GM12878 (cell line): Measurements from ENCODE around the gene PSMG3. TPM values are rescaled to one million over a fixed set of nuclear protein-coding genes. Genes with fewer than 3 reads are reported as not detected.
A peak's percentile ranks its signal among the peaks of the same experiment; 100 is the strongest.

Experiments used
- BACH1 ChIP-seq: fragments of 450-650 bp; IDR thresholded peaks from 2 replicates; pipeline ENCODE4 v1.6.1; 2017; ENCODE audit warnings: mild to moderate bottlenecking, borderline replicate concordance
- CBX5 ChIP-seq: sonication (generic); IDR thresholded peaks from 2 replicates; pipeline ENCODE4 v1.6.1; 2016; ENCODE audit warnings: low read depth, moderate library complexity, mild to moderate bottlenecking, inconsistent platforms
- CHD2 ChIP-seq: IDR thresholded peaks from 2 replicates; pipeline ENCODE4 v1.6.1; 2011; ENCODE audit warnings: low read depth, low read length, improper control_type of control experiment, borderline replicate concordance
- CREB1 ChIP-seq: IDR thresholded peaks from 2 replicates; pipeline ENCODE4 v1.6.1; 2012; ENCODE audit warnings: low read depth, mild to moderate bottlenecking, inconsistent platforms
- CREM ChIP-seq: IDR thresholded peaks from 2 replicates; pipeline ENCODE4 v1.6.1; 2014; ENCODE audit warnings: antibody characterized with exemption, low read depth
- CTCF ChIP-seq, 3 experiments: IDR thresholded peaks in 2 of 3; conservative IDR thresholded peaks in 1 of 3; 2 replicates each; pipeline ENCODE4 v1.5.1; 2011; ENCODE audit warnings: low read depth in 3 of 3, low read length in 3 of 3, mild to moderate bottlenecking in 3 of 3, control low read depth in 2 of 3, moderate library complexity in 2 of 3, inconsistent platforms in 1 of 3, mixed read lengths in 1 of 3; ENCODE audit not compliant: control insufficient read depth in 2 of 3, insufficient read depth in 1 of 3; ENCODE audit errors: extremely low read depth in 1 of 3
- FOXK2 ChIP-seq: fragments of 450-650 bp; IDR thresholded peaks from 2 replicates; pipeline ENCODE4 v1.6.1; 2017; ENCODE audit warnings: mild to moderate bottlenecking, moderate library complexity
- FOXM1 ChIP-seq: IDR thresholded peaks from 2 replicates; pipeline ENCODE4 v1.6.1; 2012; ENCODE audit warnings: low read depth, mild to moderate bottlenecking, inconsistent platforms, low read length, moderate library complexity
- GATAD2B ChIP-seq: fragments of 450-650 bp; conservative IDR thresholded peaks from 2 replicates; pipeline ENCODE4 v1.6.1; 2017; ENCODE audit warnings: low read depth, mild to moderate bottlenecking, moderate library complexity
- HCFC1 ChIP-seq: fragments of 150-350 bp; IDR thresholded peaks from 2 replicates; pipeline ENCODE4 v1.6.1; 2014; ENCODE audit warnings: low read length
- HDAC6 ChIP-seq: fragments of 200-600 bp; sonication (generic); IDR thresholded peaks from one replicate; pipeline ENCODE4 v1.8.0; 2017; ENCODE audit warnings: antibody characterized with exemption; ENCODE audit not compliant: unreplicated experiment
- IRF4 ChIP-seq: IDR thresholded peaks from 2 replicates; pipeline ENCODE4 v1.6.1; 2011; ENCODE audit warnings: low read depth, low read length
- JUND ChIP-seq: IDR thresholded peaks from 2 replicates; pipeline ENCODE4 v1.6.1; 2012; ENCODE audit warnings: low read depth, mild to moderate bottlenecking, low read length, improper control_type of control experiment, moderate library complexity
- KLF5 ChIP-seq: fragments of 450-650 bp; IDR thresholded peaks from 2 replicates; pipeline ENCODE4 v1.6.1; 2014; ENCODE audit warnings: mild to moderate bottlenecking; ENCODE audit not compliant: partially characterized antibody
- MXI1 ChIP-seq: fragments of 150-350 bp; IDR thresholded peaks from 2 replicates; pipeline ENCODE4 v1.6.1; 2011; ENCODE audit warnings: low read depth, mild to moderate bottlenecking, inconsistent platforms, low read length, improper control_type of control experiment
- MYC ChIP-seq: IDR thresholded peaks from 2 replicates; pipeline ENCODE4 v1.6.1; 2011; ENCODE audit warnings: mild to moderate bottlenecking, low read length, moderate library complexity, inconsistent platforms; ENCODE audit not compliant: insufficient read depth, insufficient replicate concordance, insufficient read length, severe bottlenecking
- RELB ChIP-seq: fragments of 450-650 bp; IDR thresholded peaks from 2 replicates; pipeline ENCODE4 v1.6.1; 2017; ENCODE audit warnings: low read depth, mild to moderate bottlenecking, moderate library complexity
- REST ChIP-seq: IDR thresholded peaks from 2 replicates; pipeline ENCODE4 v1.6.1; 2012; ENCODE audit warnings: mild to moderate bottlenecking, low read depth, low read length
- RFX5 ChIP-seq: IDR thresholded peaks from 2 replicates; pipeline ENCODE4 v1.6.1; 2011; ENCODE audit warnings: low read depth, low read length, improper control_type of control experiment
- SP1 ChIP-seq: IDR thresholded peaks from one replicate; pipeline ENCODE4 v1.6.1; 2011; ENCODE audit warnings: low read depth, low read length
- SREBF1 ChIP-seq: IDR thresholded peaks from 2 replicates; pipeline ENCODE4 v1.6.1; 2012; ENCODE audit warnings: mild to moderate bottlenecking, low read length
- SRF ChIP-seq, 2 experiments: IDR thresholded peaks; 2 replicates each; pipeline ENCODE4 v1.6.1; 2011; ENCODE audit warnings: low read depth in 2 of 2, low read length in 2 of 2, mild to moderate bottlenecking in 1 of 2, moderate library complexity in 1 of 2
- SUZ12 ChIP-seq: fragments of 200-600 bp; sonication (generic); IDR thresholded peaks from one replicate; pipeline ENCODE4 v1.6.1; 2018; ENCODE audit warnings: antibody characterized with exemption, mild to moderate bottlenecking; ENCODE audit not compliant: unreplicated experiment
- TBL1XR1 ChIP-seq: IDR thresholded peaks from 2 replicates; pipeline ENCODE4 v1.6.1; 2012; ENCODE audit warnings: low read depth, low read length, improper control_type of control experiment
- polyA plus RNA-seq, 11 experiments: library from polyadenylated mRNA; depleted of rRNA in 4 of 11; unstranded in 6 of 11; stranded (reverse) in 5 of 11; fragments of >200 nt; fragmentation: Nextera tagmentation in 4 of 11; fragmentation: Illumina TruSeq in 1 of 11; extraction: Ambion mirVana in 4 of 11; extraction: Trizol in 1 of 11; gene quantifications; 1 replicate in 1 of 11; 2 replicates in 10 of 11; pipeline versions ENCODE4 v1.2.1 to v1.2.3, GENCODE V29; 2011 to 2016; ENCODE audit warnings: inconsistent platforms in 2 of 11, missing spikeins in 2 of 11, low read depth in 1 of 11
- total RNA-seq, 4 experiments: library from RNA; depleted of rRNA in 3 of 4; stranded (reverse); fragments of >200 nt in 3 of 4; fragmentation: Illumina TruSeq in 1 of 4; extraction: Trizol in 1 of 4; gene quantifications; 2 replicates each; pipeline versions ENCODE4 v1.2.1 to v1.2.3, GENCODE V29; 2013 to 2021

PSMG3 gene
- total and polyA plus RNA-seq, 10 of the 15 experiments (the other 5 are each of a cell fraction or from before 2014, with no cell fraction given) = 23.9 to 115 (median 60.6) TPM

GRCh38 chr7:1569833-1570632 lies at the start of gene PSMG3 (continued):
- TF ChIP-seq REST (0 out of 2 replicates have a peak, but pooled peaks have one; percentile 6), TBL1XR1 (no peak), CHD2 (peak; percentile 23; the same call in 1 of the 2 replicates), IRF4 (no peak), CTCF (IDR thresholded peaks at IDR 0.05 in 2 of 3, conservative IDR thresholded peaks at IDR 0.05 in 1 of 3; ENCODE audit: control insufficient read depth in 2 of 3, extremely low read depth in 1 of 3, insufficient read depth in 1 of 3, low read depth in 3 of 3, low read length in 3 of 3) (peak; percentile 11 to 35 (median 27); a peak in 4 of 6 replicates), HDAC6 (no peak), SUZ12 (no peak), BACH1 (peak; percentile 66; the same call in 1 of the 2 replicates), JUND (no peak), FOXM1 (no peak), HCFC1 (peak; percentile 83), CREB1 (peak; percentile 66), GATAD2B (peak; percentile 96; the same call in 1 of the 2 replicates), KLF5 (peak; percentile 89), RFX5 (no peak), MXI1 (no peak; the same call in 1 of the 2 replicates), CREM (peak; percentile 67), FOXK2 (no peak), MYC (no peak), CBX5 (peak; percentile 90; the same call in 1 of the 2 replicates), SRF (IDR thresholded peaks at IDR 0.05; ENCODE audit: low read depth in 2 of 2, low read length in 2 of 2) (peak; percentile 24 to 89; a peak in 2 of 4 replicates), SP1 (peak; percentile 57), SREBF1 (peak; percentile 33; the same call in 1 of the 2 replicates), RELB (peak; percentile 75)
